HCT116 (cell line): ENCODE results near the gene TTLL5. TPM values are rescaled to one million over a fixed set of nuclear protein-coding genes. Genes with fewer than 3 reads are reported as not detected.

Source experiments
- ATAC-seq: fragments of 200-7000 bp; cut with Tn5 transposase; 2 replicates; pipeline ENCODE4 v1.9.1; 2020; ENCODE audit warnings: mild to moderate bottlenecking, moderate library complexity
- BruUV-seq: library from RNA; stranded (reverse); fragments of 400-500 nt; replicated peaks from 2 replicates; lab custom pipeline; 2021; lab: Mats Ljungman, UMichigan
- CTCF ChIA-PET: fragments of 300-600 bp; sonication (Branson Sonifier 250); formaldehyde crosslinking; loops from one replicate; lab custom pipeline; 2021; ENCODE audit warnings: antibody characterized with exemption; lab: Charles Lee
- POLR2A ChIA-PET: fragments of 300-600, 350-600 bp; sonication (Branson Sonifier 250); formaldehyde crosslinking; loops from one replicate; lab custom pipeline; 2021; ENCODE audit warnings: antibody characterized with exemption; lab: Charles Lee
- RAD21 ChIA-PET, 2 experiments: fragments of 300-600 bp; sonication (Branson Sonifier 250); formaldehyde crosslinking; loops; one replicate each; lab custom pipeline; 2023; ENCODE audit warnings: low total read pairs in 2 of 2; ENCODE audit not compliant: uncharacterized antibody in 2 of 2, unreplicated experiment in 2 of 2, low non-redundant PET in 1 of 2; lab: Charles Lee
- DNase-seq: peaks from one replicate; pipeline ENCODE4 v3.0.0-alpha.2; 2010; ENCODE audit warnings: low read depth, low spot score
- H2AFZ ChIP-seq: fragments of 200-600 bp; shearing (Covaris generic), sonication (generic); 2 replicates; pipeline ENCODE4 v1.6.1; 2017; ENCODE audit warnings: low read depth, mixed run types, mixed read lengths, antibody characterized with exemption, low read length; ENCODE audit not compliant: poor library complexity, severe bottlenecking
- H3K27ac ChIP-seq: 2 replicates; pipeline ENCODE4 v1.5.1; 2012; ENCODE audit warnings: low read depth, low read length
- H3K27me3 ChIP-seq: fragments of 200-600 bp; sonication (generic); 2 replicates; pipeline ENCODE4 v1.6.1; 2016; ENCODE audit warnings: mixed run types, low read length, mixed read lengths; ENCODE audit not compliant: insufficient read depth
- H3K36me3 ChIP-seq, 2 experiments: fragments of 200-500 bp in 1 of 2; fragments of 200-600 bp in 1 of 2; sonication (Bioruptor generic) in 1 of 2; sonication (generic) in 1 of 2; 2 replicates each; pipeline versions ENCODE4 v1.5.1 to v1.6.1; 2014 to 2016; ENCODE audit warnings: low read length in 2 of 2, inconsistent platforms in 1 of 2, mixed read lengths in 1 of 2, mixed run types in 1 of 2; ENCODE audit not compliant: insufficient read depth in 2 of 2, control insufficient read depth in 1 of 2
- H3K4me1 ChIP-seq, 2 experiments: fragments of 200-600 bp in 1 of 2; sonication (generic) in 1 of 2; 2 replicates each; pipeline versions ENCODE4 v1.5.1 to v1.6.1; 2012 to 2017; ENCODE audit warnings: low read length in 2 of 2, inconsistent platforms in 1 of 2, mild to moderate bottlenecking in 1 of 2, mixed read lengths in 1 of 2, mixed run types in 1 of 2, moderate library complexity in 1 of 2; ENCODE audit not compliant: insufficient read depth in 2 of 2, control insufficient read depth in 1 of 2
- H3K4me2 ChIP-seq: fragments of 200-600 bp; sonication (generic); 2 replicates; pipeline ENCODE4 v1.6.1; 2017; ENCODE audit warnings: mixed run types, low read length, mixed read lengths
- H3K4me3 ChIP-seq, 2 experiments: fragments of 200-600 bp in 1 of 2; sonication (generic) in 1 of 2; replicated peaks in 1 of 2; 2 replicates each; pipeline ENCODE4 v1.5.1; 2011 to 2016; ENCODE audit warnings: low read length in 2 of 2, control low read depth in 1 of 2, low read depth in 1 of 2, mild to moderate bottlenecking in 1 of 2, mixed read lengths in 1 of 2, mixed run types in 1 of 2
- H3K79me2 ChIP-seq: fragments of 200-600 bp; sonication (generic); 2 replicates; pipeline ENCODE4 v1.6.1; 2017; ENCODE audit warnings: mild to moderate bottlenecking, mixed run types, low read length, moderate library complexity, mixed read lengths; ENCODE audit not compliant: insufficient read depth
- H3K9ac ChIP-seq: fragments of 200-600 bp; sonication (generic); 2 replicates; pipeline ENCODE4 v1.6.1; 2016; ENCODE audit warnings: low read length, mixed read lengths
- H3K9me2 ChIP-seq: fragments of 200-600 bp; sonication (generic), shearing (Covaris generic); 2 replicates; pipeline ENCODE4 v1.6.1; 2017; ENCODE audit warnings: mixed run types, mild to moderate bottlenecking, moderate library complexity; ENCODE audit not compliant: insufficient read depth
- H3K9me3 ChIP-seq, 2 experiments: fragments of 200-500 bp in 1 of 2; fragments of 200-600 bp in 1 of 2; sonication (Bioruptor generic) in 1 of 2; sonication (generic) in 1 of 2; 2 replicates each; pipeline ENCODE4 v1.6.1; 2014 to 2017; ENCODE audit warnings: low read length in 2 of 2, mixed read lengths in 2 of 2, inconsistent platforms in 1 of 2, low read depth in 1 of 2, mild to moderate bottlenecking in 1 of 2, mixed run types in 1 of 2, moderate library complexity in 1 of 2; ENCODE audit not compliant: control insufficient read depth in 1 of 2, insufficient read depth in 1 of 2
- H4K20me1 ChIP-seq: fragments of 200-600 bp; sonication (generic), shearing (Covaris generic); 2 replicates; pipeline ENCODE4 v1.6.1; 2017; ENCODE audit warnings: mixed run types, mild to moderate bottlenecking, moderate library complexity; ENCODE audit not compliant: insufficient read depth
- EZH2phosphoT487 ChIP-seq: fragments of 200-600 bp; IDR thresholded peaks from 2 replicates; pipeline ENCODE4 v1.6.1; 2018; ENCODE audit warnings: antibody characterized with exemption, borderline replicate concordance
- FOSL1 ChIP-seq: IDR thresholded peaks from 2 replicates; pipeline ENCODE4 v1.6.1; 2012; ENCODE audit warnings: low read depth
- POLR2AphosphoS5 ChIP-seq: IDR thresholded peaks from 2 replicates; pipeline ENCODE4 v1.6.1; 2011; ENCODE audit warnings: mild to moderate bottlenecking, low read depth, low read length, moderate library complexity
- REST ChIP-seq: IDR thresholded peaks from 2 replicates; pipeline ENCODE4 v1.6.1; 2012; ENCODE audit warnings: low read depth
- SP1 ChIP-seq: IDR thresholded peaks from 2 replicates; pipeline ENCODE4 v1.6.1; 2012; ENCODE audit warnings: low read depth
- intact Hi-C: fragments of 100-400 bp; cut with micrococcal nuclease; formaldehyde crosslinking; loops from 2 replicates; pipeline ENCODE4 v1.10.0; 2022
- total RNA-seq: library from RNA; stranded (reverse); gene quantifications from one replicate; pipeline ENCODE4 v1.2.1, GENCODE V29; 2021; ENCODE audit not compliant: unreplicated experiment

Gene TTLL5
- total RNA-seq, 1 experiment from 2014 or later, result 26.2 TPM

DNA sequence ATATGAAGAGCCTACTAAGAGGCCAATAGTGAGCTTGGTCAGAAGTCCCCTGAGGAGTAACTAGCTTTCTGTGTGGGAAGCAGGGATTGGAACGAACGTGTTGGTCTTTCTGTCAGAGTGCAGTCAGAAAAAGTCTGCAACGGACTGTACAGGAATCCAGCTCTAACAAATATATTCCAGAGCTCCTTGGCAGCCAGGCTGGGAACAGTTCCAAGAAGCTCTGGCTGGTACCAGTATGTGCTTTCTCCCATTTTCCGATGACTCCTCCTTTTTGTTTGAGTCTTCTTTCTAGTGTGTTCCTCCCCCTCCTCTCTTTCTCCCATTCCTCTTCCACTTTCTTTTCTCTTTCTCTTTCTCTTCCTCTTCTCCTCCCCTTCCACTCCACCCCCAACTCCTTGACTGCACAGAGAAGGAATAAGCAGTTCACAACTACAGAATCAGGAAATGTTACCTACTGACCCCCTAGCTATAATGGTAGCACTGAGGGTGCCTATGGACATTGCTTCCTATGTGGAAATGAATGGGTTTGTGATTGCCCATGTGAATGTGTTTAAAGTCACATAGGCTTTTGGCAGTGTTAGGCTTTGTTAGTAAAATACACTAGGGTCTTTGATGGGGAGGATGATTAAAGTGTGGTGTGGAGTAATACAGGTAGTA lies 59.9 kb downstream of the TTLL5 start:
- ATAC-seq (no peak), DNase-seq (no peak)
- H3K4me2 ChIP-seq, result no peak overlapping the region
- no peaks in the 10 kb centered on the region for H3K79me2 ChIP-seq
- no peak for TF ChIP-seq POLR2AphosphoS5
- no peak for TF ChIP-seq EZH2phosphoT487
- no peak for TF ChIP-seq REST
- TF ChIP-seq SP1, result no peak
- no peak for TF ChIP-seq FOSL1
- POLR2A ChIA-PET, result no interaction called here
- no peaks in the 10 kb centered on the region for H3K9me2 ChIP-seq
- H3K27ac ChIP-seq, result no peak overlapping the region
- no peak overlapping the region for H3K4me3 ChIP-seq
- H3K27me3 ChIP-seq, result no peaks in the 10 kb centered on the region
- no peaks in the 10 kb centered on the region for H4K20me1 ChIP-seq
- CTCF ChIA-PET, result no interaction called here
- intact Hi-C loops, result no loop called here
- H3K36me3 ChIP-seq, result peaks cover 0 to 15% of the 10 kb centered on the region in 2 experiments; a peak in 1 of 4 replicates
- no peak overlapping the region for H2AFZ ChIP-seq
- H3K9me3 ChIP-seq, result no peaks in the 10 kb centered on the region
- H3K9ac ChIP-seq, result no peak overlapping the region
- BruUV-seq, result no TSS peak
- H3K4me1 ChIP-seq, result no peaks in the 10 kb centered on the region
- RAD21 ChIA-PET, result no interaction called here
